GM19238 (cell line): Measurements from ENCODE around the gene TNKS2.
"Not testable (repeated sequence)": the region's sequence is repeated elsewhere in the genome, so short reads cannot be mapped to it uniquely, and the experiment has no call there.

Experiments used
- DNase-seq: peaks from one replicate; pipeline ENCODE4 v3.0.0; 2011; ENCODE audit warnings: low spot score; ENCODE audit not compliant: insufficient read length

Gene TNKS2

DNA sequence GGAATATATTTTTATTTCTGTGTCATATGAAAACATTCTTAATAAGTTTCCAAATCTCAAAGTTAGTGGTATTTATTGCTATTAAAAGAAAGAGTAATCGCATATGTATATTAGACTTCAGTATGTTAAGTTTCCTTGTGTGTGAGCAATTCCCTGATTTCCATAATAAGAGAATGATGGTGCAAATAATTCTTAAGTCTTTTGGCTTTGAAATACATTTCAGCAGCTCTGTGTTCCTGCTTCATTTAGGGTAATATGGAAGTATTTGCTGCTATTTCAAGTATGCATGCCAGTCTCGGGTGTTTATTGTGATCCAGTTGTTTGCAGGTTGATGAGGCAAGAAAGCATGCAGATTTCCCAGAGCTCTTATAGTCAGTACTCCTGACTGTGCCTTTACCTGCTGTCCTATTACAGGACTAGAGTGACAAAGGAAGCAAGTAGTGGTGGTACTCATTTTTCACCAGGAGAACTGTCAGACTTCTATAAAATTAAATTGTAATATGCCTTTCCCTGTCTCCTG, 67.4 kb downstream of the TNKS2 start:
- DNase-seq, result no peak

DNA sequence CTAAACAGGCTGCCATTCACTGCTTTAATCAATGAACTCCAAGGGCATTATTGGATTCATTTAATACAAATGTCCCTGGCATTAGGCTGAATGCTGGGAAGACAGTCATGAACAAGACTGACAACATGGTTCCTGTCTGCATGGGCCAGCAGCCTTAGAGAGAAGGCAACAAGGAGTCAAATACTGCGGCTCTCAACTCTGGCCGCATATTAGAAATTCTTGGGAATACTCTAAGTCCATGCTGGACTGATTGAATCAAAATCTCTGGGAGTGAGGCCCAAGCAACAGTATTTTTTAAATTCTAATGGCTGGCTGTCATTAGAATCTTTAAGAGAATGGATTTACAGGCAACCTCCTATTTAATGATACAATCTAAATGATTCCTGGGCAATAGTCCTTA, 76.9 kb downstream of the TNKS2 start:
- DNase-seq, result no peak

DNA sequence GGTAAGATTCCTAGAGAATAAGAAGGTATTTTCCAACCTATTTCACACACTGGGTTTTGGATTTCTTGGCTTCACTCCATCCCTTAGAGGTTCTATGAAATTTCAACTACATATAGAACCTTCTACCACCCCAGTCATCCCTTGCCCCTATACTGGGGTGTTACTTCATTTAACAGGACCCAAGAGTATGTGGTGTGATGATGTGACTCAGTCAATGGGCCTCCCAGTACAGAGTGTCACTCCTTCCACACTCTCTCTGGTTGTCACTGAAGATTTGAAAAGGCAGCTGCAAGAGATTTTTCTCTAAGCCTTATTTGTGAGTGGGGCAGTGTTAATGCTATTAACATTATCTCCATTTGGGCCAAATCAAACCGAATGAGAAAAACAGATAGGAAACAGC, 77.6 kb downstream of the TNKS2 start:
- DNase-seq, result no peak

DNA sequence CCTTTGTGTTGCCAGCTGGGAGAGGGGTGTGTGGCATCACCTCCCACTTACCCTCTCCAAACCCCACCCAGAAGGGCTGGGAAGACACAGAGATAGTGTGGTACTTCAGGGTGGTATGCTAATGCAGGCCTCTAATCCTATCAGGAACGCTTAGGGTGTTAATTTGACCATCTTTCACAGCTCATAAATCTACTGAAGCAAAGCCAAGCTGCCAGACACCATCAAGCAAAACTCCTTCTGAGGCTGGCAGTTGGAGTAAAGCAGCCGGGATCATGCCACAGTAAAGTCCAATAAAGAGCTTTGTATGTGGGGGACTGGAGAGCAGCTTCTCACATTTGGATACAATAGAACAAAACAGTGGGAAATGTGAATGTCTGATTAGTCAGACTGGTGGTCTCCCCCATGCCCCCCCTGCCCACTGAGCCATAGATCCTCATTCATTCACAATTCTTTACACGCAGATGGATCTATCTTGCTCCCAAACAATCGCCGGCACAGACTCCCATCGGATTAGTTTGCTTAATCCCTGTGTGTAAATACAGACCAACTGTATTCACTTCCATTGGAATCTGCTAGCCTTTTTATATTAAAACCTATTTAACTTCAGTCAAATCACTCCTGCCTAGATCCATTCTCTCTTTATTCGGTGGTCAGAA, 81.4 kb downstream of the TNKS2 start:
- no peak for DNase-seq

DNA sequence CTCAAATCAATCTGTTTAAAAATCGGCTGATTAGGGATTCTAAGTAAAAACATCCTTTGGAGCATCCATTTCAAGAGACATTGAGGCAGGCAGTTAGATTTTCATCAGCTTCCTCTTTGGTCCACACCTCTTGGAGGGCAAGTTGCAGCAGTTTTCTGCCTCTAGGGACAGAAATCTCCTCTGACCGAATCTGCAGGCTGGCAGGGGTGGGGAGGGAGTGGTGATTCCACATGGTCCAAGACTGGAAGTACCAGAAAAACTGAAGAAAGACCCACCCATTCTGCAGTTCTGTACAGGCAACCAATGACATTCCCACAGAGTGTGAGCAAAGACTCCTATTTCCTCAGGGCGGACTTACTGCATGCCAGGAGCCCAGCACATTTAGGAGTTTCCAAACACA, 82.1 kb downstream of the TNKS2 start:
- no peak for DNase-seq

DNA sequence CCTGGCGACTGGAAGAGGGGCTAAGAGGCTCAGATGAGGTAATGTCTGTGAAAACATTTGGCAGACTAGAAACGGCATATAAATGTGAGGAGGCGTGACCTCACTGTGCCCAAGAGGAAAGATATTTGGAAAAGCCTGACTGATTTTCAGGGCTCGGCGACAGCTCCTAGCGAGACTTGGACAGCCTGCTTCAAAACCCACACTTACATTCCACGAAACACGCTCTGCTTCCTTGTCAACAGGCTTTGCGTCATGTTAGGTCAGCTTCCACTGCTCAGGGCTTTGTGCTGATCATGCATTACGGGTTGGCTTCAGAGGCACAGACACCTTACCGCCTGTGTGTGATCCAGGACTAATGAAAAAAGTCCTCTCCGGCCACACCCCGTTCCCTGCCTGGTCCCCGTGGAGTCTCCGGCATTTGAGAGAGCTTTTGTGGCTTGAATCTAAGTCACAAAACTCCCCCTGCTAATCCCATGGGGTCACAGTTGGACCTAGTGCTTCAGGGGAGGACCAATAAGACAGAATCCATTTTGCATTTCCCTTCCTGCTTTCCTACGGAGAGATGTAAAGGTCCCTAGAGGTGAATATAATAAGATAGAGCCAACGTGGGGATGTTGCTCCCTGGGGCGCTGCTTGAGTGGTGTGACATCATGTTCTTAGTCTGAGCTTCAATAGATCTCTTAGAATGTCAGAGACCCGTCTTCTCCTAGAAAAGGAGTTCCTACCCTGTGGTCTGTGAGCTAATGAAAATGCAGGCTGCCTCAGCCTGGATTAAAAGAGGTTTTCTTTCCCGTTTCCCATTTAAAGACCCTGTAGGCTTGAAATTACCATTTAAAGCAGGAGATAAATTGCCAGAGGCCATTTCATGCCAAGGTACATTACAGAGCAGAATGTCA, 85.6 kb downstream of the TNKS2 start:
- no peak for DNase-seq

DNA sequence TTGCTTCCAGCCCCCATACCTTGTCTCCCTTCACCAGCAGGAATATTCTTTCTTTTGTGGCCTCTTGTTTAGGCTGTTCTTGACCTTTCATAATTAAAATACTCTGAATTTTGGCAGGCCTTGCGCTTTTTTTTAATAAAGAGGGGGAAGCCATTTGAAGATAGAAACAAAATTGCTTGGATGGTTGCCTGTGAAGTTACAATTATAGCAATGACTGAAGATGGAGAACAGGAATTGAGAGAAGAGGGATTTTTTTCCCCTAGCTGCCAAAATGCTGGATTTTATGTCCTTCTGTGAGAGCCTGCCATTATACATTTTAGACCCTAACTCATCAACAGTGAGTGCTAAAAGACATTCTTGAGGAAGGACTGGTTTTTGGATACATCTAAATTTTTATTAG, 86.3 kb downstream of the TNKS2 start:
- DNase-seq, result no peak

DNA sequence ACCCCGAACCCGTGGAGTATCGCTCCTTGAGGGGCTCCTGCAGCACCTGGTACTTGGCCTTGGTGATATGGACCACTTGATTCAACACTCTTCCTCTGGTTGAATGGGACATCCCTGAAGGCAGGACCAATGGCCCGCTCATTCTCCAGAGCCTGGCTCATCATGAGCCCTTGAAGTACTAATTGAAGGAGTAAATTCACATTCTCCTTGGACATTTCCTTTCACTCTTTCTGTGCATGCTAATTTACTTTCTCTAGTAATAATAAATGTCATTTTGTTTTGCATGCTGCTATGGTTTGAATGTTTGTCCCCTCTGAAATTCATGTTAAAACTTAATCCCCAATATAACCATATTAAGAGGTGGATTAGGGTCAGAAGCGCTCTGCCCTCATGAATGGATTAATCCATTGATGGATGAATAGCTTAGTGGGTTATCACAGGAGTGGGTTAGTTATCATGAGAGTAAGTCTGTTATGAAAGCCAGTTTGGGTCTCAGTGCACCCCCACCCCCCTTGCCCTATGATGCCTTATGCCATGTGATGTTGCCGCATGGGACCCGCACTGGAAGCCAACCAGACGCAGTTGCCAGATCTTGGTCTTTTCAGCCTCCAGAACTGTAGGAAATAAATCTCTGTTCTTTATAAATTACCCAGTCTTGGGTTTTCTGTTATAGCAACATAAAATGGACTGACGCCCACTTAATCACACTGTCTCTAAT, 87.3 kb downstream of the TNKS2 start:
- no peak for DNase-seq

DNA sequence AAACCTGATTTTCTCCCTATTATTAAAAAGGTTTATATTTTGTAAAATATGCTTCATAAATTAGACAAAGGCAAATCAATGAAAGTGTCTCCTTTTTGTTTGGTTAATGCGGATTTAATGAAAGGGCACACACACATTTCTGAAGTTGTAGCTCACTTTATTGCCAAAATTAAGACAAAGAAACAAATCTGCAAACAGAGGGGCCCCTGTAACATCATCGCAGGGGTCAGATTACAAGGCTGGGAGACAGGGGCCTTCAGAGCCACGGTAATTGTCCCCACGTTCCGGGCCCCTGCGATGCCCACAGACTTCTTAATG, 88.7 kb downstream of the TNKS2 start:
- DNase-seq, result no peak

DNA sequence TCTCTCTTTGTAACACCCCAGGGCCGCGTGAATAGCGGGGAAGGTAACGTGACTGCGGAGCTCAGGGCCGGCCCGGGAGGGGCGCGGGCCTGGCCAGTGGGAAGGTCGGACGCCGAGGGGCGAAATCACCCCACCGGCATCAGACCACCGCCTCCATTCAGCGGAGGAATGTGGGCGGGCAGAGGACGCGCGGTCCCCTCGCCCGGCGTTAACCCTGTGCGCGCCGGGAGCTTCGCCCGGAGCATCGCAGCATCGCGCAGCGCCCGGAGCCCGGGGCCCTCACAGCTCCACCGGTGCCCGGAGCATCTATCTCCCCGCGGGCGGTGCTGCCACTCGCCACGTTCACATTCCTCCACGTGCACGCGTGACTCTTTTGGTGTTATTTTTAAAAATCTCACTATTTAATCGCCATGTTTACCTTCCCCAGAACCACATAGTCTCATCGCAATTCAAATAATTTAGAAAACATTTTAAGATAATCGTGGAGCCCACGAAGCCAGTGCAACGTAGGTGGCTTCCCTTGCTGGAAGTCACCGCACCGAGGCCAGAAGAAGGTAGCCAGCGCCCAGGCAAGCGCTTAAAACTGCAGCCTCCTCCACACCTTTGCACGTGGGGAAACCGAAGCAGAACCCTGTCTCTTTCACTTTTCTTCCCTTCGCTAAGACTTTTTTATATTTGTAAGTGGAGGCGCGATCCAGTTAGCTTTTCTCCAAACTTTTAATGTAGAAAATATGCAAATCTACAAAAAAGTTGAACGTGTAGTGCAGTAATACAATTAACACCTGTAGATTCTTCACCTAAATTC, 89.2 kb downstream of the TNKS2 start:
- no peak for DNase-seq

DNA sequence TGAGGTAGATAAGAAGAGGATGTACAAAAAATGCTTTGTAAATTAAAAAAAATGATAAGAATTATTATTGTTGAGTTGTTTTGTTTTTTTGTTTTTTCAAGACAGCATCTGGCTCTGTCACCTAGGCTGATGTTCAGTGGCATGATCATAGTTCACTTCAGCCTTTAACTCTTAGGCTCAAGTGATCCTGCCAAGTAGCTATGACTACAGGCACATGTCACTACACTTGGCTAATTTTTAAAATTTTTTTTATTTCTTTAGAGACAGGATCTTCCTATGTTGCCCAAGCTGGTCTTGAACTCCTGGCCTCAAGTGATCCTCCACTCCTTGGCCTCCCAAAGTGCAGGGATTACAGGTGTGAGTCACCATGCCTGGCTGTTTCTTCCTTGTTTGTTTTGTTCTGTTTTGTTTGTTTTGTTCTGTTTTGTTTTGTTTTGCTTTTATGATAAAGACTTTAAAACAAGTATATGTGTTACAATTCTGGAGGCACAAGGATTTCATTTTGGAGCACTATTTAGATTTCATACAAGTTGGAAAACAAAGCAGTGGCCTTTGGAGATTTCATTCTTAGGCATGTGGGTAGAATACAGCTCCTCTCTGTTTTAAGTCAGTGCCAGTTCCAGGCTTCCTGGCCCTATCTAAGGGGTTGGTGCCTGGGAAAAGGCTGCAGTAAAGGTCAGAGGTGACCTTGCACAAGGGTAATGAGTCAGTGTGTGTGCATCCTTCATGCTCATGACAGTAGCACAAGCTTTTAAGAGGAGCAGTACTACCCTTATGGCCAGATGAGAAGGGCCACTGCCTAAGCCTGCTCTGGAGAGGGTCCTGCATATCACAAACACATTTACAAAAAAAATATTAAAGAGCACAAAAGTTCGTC, 93.1 kb downstream of the TNKS2 start:
- DNase-seq, result no peak

DNA sequence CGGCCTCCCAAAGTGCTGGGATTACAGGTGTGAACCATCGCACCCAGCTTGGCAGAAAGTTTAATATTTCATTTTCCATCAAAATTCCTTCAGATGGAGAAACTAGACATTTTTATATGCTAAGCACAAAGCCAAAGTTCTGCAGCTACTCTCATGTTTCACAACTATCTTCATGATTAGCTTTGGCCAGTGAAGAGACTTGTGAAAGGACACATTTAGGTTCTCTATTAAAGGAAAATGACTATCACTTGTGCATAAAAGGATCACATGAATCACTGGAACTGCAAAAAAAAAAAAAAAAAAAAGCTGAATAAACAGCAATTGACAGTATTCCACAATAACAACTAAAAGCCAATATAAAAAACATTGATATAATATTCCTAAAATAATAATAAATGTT, 94.8 kb downstream of the TNKS2 start:
- DNase-seq, result no peak

DNA sequence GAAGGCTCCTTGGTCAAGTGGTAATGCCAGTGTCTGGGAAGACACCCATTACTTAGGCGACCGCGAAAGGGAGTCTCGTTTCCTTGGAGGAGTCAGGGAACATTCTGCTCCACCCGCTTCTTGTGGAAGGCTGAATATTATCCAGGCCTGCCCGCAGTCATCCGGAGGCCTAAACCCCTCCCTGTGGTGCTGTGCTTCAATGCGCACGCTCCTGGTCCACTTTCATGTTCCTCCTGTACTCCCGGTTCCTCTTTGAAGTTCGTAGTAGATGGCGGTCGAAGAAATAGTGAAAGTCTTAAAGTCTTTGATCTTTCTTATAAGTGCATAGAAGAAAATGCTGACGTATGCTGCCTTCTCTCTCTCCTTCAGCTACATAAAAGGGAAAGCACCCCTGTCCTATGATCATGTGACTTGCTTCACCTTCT, 96.0 kb downstream of the TNKS2 start:
- not testable (repeated sequence) for DNase-seq

DNA sequence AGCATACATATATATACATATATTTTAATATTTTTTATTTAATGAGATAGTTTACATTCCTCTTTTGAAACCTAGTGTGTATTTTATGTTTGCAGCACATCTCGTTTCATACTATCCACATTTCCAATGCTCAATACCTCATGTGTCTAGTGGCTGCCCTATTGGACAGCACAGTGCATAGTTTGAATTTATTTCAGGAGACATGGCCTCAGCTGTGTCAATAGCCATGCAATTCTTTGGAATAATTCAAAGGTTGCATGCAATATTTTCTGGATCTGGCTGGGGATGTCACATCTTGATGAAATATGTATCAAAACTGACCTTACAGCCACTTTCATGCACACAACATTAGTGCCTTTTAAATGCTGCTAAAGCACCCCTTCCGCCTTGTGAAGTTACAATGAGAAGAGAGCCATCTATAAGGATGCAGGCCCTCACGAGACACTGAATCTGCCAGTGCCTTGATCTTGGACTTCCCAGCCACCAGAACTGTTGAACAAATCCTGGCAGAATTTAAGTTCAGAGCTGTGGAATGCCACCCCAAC, 98.1 kb downstream of the TNKS2 start:
- DNase-seq, result no peak

DNA sequence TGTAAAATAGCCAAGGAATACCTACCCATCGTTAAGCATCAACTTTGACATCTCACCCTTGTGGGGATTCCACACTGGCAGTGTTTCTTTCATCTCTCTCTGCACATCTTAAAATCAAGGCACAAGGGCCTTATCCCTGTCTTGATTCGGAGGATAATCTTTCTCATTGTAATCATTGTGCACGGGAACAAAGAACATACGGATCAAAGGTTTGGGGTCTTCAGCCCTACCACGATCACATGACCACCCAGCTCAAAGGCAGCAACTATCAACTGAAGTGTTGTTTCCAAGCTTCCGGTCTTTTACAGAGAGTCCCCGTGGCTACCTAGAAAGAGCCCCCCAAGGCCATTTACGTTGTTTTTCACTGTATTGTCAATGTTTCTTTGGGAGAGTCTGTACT, 99.2 kb downstream of the TNKS2 start:
- no peak for DNase-seq

DNA sequence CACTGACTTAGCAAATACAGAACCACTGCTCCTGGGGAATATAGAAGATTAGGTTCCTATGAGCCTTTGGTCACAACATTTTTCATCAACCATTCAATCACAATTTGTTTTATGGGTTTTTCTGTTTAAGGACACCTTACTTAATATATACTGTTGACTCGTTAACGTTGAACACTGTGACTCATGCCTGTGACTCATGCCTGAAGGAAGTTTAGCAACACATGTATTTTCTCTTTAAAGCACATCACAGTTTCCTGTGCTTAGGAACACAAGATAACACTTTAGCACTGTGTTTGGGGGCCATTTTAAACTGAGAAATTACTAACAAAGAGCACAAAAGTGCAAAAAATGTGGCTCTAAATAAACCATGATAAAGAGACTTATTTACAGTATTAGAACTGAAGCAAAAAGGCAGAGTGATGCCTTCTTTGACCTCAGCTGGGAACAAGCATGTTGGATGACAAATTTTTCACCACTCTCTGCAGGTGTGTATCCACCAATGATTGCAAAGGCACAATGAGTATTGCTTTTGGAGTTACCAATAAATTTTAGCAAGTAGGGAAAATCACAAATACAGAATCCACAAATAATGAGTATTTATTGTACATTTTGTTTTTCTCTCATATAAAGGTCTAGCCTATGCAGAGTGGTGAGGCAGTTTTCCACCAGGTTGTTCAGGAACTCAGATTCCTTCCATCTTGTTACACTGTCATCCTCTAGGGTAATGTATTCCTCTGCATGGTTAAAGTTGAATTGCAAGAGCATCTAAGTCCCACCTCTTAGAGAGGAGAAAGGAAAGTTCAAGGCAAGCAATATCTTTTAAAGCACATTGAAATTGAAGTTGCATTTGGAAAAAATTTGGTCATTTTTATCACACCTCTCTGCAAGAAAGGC, 103.8 kb downstream of the TNKS2 start:
- no peak for DNase-seq

DNA sequence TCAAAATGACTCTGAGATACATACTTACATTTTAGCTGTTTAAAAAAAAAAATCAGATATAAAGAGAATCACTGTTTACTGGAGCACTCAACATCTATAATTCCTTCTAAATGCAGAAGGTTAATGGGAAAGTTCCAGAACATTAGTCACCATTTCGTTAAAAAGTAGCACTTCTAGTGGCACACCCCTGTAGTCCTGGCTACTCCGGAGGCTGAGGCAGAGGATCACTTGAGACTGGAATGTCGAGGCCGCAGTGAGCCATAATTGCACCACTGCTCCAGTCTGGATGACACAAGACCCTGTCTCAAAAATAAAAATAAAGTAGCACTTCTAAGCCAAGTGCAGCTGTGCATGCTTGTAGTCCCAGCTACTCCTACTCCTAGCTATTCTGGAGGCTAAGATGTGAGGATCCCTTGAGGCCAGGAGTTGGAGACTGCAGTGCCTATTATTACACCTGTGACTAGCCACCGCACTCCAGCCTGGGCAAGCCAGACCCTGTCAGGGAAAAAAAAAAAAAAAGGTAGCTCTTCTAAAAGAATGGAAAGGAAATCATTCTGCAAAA, 108.9 kb downstream of the TNKS2 start:
- no peak for DNase-seq

DNA sequence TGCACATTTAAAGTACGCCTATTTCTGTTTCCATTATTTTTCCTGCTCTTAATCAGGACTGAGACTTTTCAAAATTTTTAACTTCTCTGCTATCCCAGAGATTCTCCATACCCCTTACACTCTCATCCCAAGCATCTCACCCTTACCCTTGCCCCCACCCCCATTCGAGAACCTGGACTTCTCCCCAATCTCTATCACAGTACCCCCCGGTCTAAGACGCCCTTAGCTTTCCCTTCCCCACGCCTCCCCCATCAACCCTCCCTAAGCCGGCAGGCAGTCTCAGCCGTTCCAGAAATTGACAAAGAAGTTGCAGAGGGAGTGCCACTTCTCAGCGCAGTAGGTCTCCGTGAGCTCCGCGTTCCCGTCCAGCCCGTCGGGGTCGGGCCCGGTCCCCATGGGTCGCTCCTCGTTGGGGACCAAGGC, 109.7 kb downstream of the TNKS2 start:
- DNase-seq, result no peak
